ENCODE results near the gene GGA3. TPM values are rescaled to one million over a fixed set of nuclear protein-coding genes. Genes with fewer than 3 reads are reported as not detected.
A peak's percentile ranks its signal among the peaks of the same experiment; 100 is the strongest.

GGA3 gene
- total and polyA plus RNA-seq, 10 donors = 14.1 to 73.7 (median 45.5) TPM

- H3K36me3 ChIP-seq = no peaks in the 10 kb centered on the region
- peaks cover 5 to 18% (median 11%) of the 10 kb centered on the region in 6 donors for H3K4me1 ChIP-seq
- no peaks in the 10 kb centered on the region for H3K27me3 ChIP-seq (replicated peaks in 1 of 7)
- intact Hi-C loops (cut with DNase I; ENCODE audit: low total_unique reads) = loop anchor here (10.0 kb wide), 1 partner anchor 235 kb away; no protein-coding TSS in a partner anchor
- no peak for DNase-seq
- no peaks in the 10 kb centered on the region for H3K9me3 ChIP-seq
- no peak overlapping the region for H3K27ac ChIP-seq
- 89 to 97% (median 94%) methylated on average over 6 of the region's 6 CpGs for WGBS, 5 donors
- H3K4me3 ChIP-seq = no peak overlapping the region
- no peak for TF ChIP-seq POLR2A (IDR thresholded peaks at IDR 0.05)
Measured at GRCh38 chr17:75199886-75200618, 61.4 kb downstream of the GGA3 start.

DNA sequence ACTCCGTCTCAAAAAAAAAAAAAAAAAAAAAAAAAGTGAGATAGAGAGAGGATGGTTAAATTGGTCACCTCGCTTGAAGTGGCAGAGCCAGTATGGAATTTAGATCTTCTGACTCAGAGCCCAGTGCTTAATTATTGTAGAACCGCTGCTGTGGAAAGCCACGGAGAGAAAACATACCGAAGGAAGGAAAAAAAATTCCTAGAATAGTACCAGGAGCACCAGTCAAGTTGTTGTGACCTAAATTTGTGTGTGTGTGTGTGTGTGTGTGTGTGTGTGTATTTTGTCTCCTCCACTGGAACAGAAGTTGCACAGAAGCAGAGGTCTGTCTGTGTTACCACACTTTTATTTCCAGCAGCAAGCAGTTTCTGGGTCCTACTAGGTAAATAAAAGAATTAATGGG is 66.5 kb downstream of the GGA3 start:
- no peak for TF ChIP-seq POLR2A (IDR thresholded peaks at IDR 0.05)
- TF ChIP-seq POLR2AphosphoS5 (IDR thresholded peaks at IDR 0.05) = no peak
- TF ChIP-seq CTCF (IDR thresholded peaks at IDR 0.05 in 8 of 11, conservative IDR thresholded peaks at IDR 0.05 in 3 of 11) = no peak
- no peak overlapping the region for H3K4me3 ChIP-seq
- intact Hi-C loops (cut with DNase I; ENCODE audit: low total_unique reads) = no loop called here
- WGBS, 5 donors = 90 to 95% (median 93%) methylated on average over 4 of the region's 5 CpGs
- H3K4me1 ChIP-seq = no peaks in the 10 kb centered on the region
- no peak for DNase-seq
- no peaks in the 10 kb centered on the region for H3K27me3 ChIP-seq (replicated peaks in 1 of 7)
- no peaks in the 10 kb centered on the region for H3K36me3 ChIP-seq
- H3K9me3 ChIP-seq = no peaks in the 10 kb centered on the region
- H3K27ac ChIP-seq = no peak overlapping the region

- no peak for DNase-seq
- Histone ChIP-seq H3K36me3 (no peaks in the 10 kb centered on the region), H3K27me3 (replicated peaks in 1 of 7) (no peaks in the 10 kb centered on the region), H3K4me3 (no peak overlapping the region), H3K27ac (no peak overlapping the region), H3K9me3 (no peaks in the 10 kb centered on the region), H3K4me1 (no peaks in the 10 kb centered on the region)
- no peak for TF ChIP-seq CTCF (IDR thresholded peaks at IDR 0.05 in 8 of 11, conservative IDR thresholded peaks at IDR 0.05 in 3 of 11)
- TF ChIP-seq POLR2A (IDR thresholded peaks at IDR 0.05) = no peak
- TF ChIP-seq POLR2AphosphoS5 (IDR thresholded peaks at IDR 0.05) = no peak
- intact Hi-C loops (cut with DNase I; ENCODE audit: low total_unique reads) = no loop called here
- WGBS, 5 donors = 61 to 83% (median 69%) methylated on average over 4 of the region's 4 CpGs
Measured at GRCh38 chr17:75191584-75191983, 69.8 kb downstream of the GGA3 start.

GRCh38 chr17:75188614-75189013 is 72.8 kb downstream of the GGA3 start:
- WGBS, 5 donors = 90 to 97% (median 94%) methylated on average over 6 of the region's 6 CpGs
- H3K27me3 ChIP-seq (replicated peaks in 1 of 7) = no peaks in the 10 kb centered on the region
- intact Hi-C loops (cut with DNase I; ENCODE audit: low total_unique reads) = no loop called here
- DNase-seq = peak; percentile 13
- H3K4me1 ChIP-seq = peaks cover 3 to 9% (median 7%) of the 10 kb centered on the region in 6 donors
- H3K36me3 ChIP-seq = no peaks in the 10 kb centered on the region
- H3K4me3 ChIP-seq = no peak overlapping the region
- no peak for TF ChIP-seq POLR2A (IDR thresholded peaks at IDR 0.05)
- TF ChIP-seq CTCF (IDR thresholded peaks at IDR 0.05 in 8 of 11, conservative IDR thresholded peaks at IDR 0.05 in 3 of 11) = no peak
- no peak for TF ChIP-seq POLR2AphosphoS5 (IDR thresholded peaks at IDR 0.05)
- H3K27ac ChIP-seq = no peak overlapping the region
- no peaks in the 10 kb centered on the region for H3K9me3 ChIP-seq

Other genes with a start within 250 kb of the GGA3 start
- 10 to 100 TPM; 16.5 to 60.7 (median 20.5) TPM for gene MRPL58, start 248.9 kb downstream of the GGA3 start, total RNA-seq
- 10 to 100 TPM; 33.1 to 43.3 (median 41.6) TPM for gene MRPL58, start 248.9 kb downstream of the GGA3 start, polyA plus RNA-seq
- gene ATP5PD, start 214.6 kb downstream of the GGA3 start, total RNA-seq = 100 to 1,000 TPM; 124 to 164 (median 137) TPM
- gene ATP5PD, start 214.6 kb downstream of the GGA3 start, polyA plus RNA-seq = 100 to 1,000 TPM; 257 to 312 (median 270) TPM
- 10 to 100 TPM; 23.0 to 28.4 (median 25.5) TPM for gene KCTD2, start 214.4 kb downstream of the GGA3 start, total RNA-seq
- gene KCTD2, start 214.4 kb downstream of the GGA3 start, polyA plus RNA-seq = 10 to 100 TPM; 11.0 to 27.2 (median 11.9) TPM
- gene SLC16A5, start 173.7 kb downstream of the GGA3 start, total RNA-seq = 10 to 100 TPM in 6 of 7 donors, 1 to 10 TPM in 1; 9.3 to 31.0 (median 14.9) TPM
- 1 to 10 TPM; 3.1 to 6.4 (median 4.7) TPM for gene SLC16A5, start 173.7 kb downstream of the GGA3 start, polyA plus RNA-seq
- gene ARMC7, start 151.6 kb downstream of the GGA3 start, total RNA-seq = 10 to 100 TPM; 10.5 to 19.2 (median 14.7) TPM
- 10 to 100 TPM in 2 of 3 donors, 1 to 10 TPM in 1; 7.8 to 12.4 (median 10.0) TPM for gene ARMC7, start 151.6 kb downstream of the GGA3 start, polyA plus RNA-seq
- gene NT5C, start 129.9 kb downstream of the GGA3 start, total RNA-seq = 10 to 100 TPM; 48.2 to 77.9 (median 54.6) TPM
- 100 to 1,000 TPM; 105 to 145 (median 139) TPM for gene NT5C, start 129.9 kb downstream of the GGA3 start, polyA plus RNA-seq
- gene JPT1, start 107.1 kb downstream of the GGA3 start, total RNA-seq = 100 to 1,000 TPM in 2 of 7 donors, 10 to 100 TPM in 5; 47.1 to 116 (median 92.1) TPM
- 100 to 1,000 TPM; 106 to 192 (median 164) TPM for gene JPT1, start 107.1 kb downstream of the GGA3 start, polyA plus RNA-seq
- 100 to 1,000 TPM in 4 of 7 donors, 10 to 100 TPM in 3; 67.7 to 310 (median 251) TPM for gene SUMO2, start 78.6 kb downstream of the GGA3 start, total RNA-seq
- 100 to 1,000 TPM in 2 of 3 donors, 10 to 100 TPM in 1; 97.3 to 127 (median 117) TPM for gene SUMO2, start 78.6 kb downstream of the GGA3 start, polyA plus RNA-seq
- gene NUP85, start 55.9 kb downstream of the GGA3 start, total RNA-seq = 10 to 100 TPM; 35.5 to 83.8 (median 66.1) TPM
- gene NUP85, start 55.9 kb downstream of the GGA3 start, polyA plus RNA-seq = 10 to 100 TPM; 45.8 to 79.8 (median 61.8) TPM
- gene MRPS7, start 273 bp upstream of the GGA3 start, total RNA-seq = 10 to 100 TPM; 32.2 to 38.4 (median 35.1) TPM
- 10 to 100 TPM; 39.1 to 62.7 (median 47.2) TPM for gene MRPS7, start 273 bp upstream of the GGA3 start, polyA plus RNA-seq
- 10 to 100 TPM; 27.1 to 47.3 (median 38.0) TPM for gene MIF4GD, start 9.6 kb upstream of the GGA3 start, total RNA-seq
- gene MIF4GD, start 9.6 kb upstream of the GGA3 start, polyA plus RNA-seq = 10 to 100 TPM; 28.2 to 38.0 (median 34.3) TPM
- gene SLC25A19, start 27.8 kb upstream of the GGA3 start, total RNA-seq = 10 to 100 TPM; 12.4 to 32.5 (median 19.1) TPM
- 10 to 100 TPM; 18.5 to 21.2 (median 19.2) TPM for gene SLC25A19, start 27.8 kb upstream of the GGA3 start, polyA plus RNA-seq
- gene GRB2, start 144.1 kb upstream of the GGA3 start, total RNA-seq = 100 to 1,000 TPM; 180 to 352 (median 238) TPM
- gene GRB2, start 144.1 kb upstream of the GGA3 start, polyA plus RNA-seq = 100 to 1,000 TPM in 1 of 3 donors, 10 to 100 TPM in 2; 66.8 to 117 (median 85.2) TPM
- 100 to 1,000 TPM in 1 of 7 donors, 10 to 100 TPM in 6; 66.6 to 101 (median 94.1) TPM for gene TMEM94, start 195.0 kb upstream of the GGA3 start, total RNA-seq
- gene TMEM94, start 195.0 kb upstream of the GGA3 start, polyA plus RNA-seq = 10 to 100 TPM; 24.8 to 77.8 (median 59.5) TPM